ENCODE results near the gene DIS3L2.

DIS3L2 gene

DNA sequence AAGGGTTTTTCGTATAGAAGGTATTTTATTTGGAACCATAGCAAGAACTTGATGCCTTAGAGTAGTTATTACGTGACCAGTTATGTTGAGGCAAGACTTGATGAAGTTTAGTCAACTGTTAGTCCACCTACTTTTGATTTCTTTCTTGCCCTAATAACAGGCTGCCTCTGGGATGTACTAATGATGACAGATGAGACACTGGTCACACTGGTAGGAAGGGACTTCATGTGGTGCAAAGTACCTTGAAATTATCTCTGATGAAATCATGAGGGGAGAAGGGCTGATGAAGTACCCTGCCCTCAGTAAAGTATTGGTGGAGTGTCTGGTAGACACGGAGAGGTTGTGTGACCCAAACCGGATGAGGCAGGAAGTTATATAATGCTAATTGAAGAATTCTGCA is 5.4 kb downstream of the DIS3L2 start:
- H3K4me1 ChIP-seq (ENCODE audit: control insufficient read depth in 1 of 2, insufficient read depth in 2 of 2, low read length in 2 of 2) = peaks cover 0 to 5% of the 10 kb centered on the region in 2 donors
- H3K27ac ChIP-seq (ENCODE audit: low read length) = no peak overlapping the region
- no peaks in the 10 kb centered on the region for H3K36me3 ChIP-seq (ENCODE audit: control insufficient read depth in 1 of 2, insufficient read depth in 2 of 2, low read length in 2 of 2)
- H3K9me3 ChIP-seq (ENCODE audit: control insufficient read depth in 1 of 2, low read length in 2 of 2) = no peaks in the 10 kb centered on the region
- H3K4me3 ChIP-seq (ENCODE audit: low read depth in 1 of 2, low read length in 2 of 2) = no peak overlapping the region
- no peaks in the 10 kb centered on the region for H3K27me3 ChIP-seq (ENCODE audit: low read depth, low read length)

DNA sequence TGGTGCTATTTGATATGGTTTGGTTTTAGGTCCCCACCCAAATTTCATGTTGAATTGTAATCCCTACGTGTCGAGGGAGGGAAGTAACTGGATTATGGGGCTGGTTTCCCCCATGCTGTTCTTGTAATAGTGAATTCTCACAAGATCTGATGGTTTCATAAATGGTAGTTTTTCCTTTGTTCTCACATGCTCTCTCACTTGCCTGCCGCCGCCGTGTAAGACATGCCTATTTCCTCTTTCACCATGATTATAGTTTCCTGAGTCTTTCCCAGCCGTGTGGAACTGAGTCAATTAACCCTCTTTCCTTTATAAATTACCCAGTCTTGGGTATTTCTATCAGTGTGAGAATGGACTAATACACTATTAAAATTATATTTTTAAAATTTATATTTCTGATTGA is 7.3 kb downstream of the DIS3L2 start:
- Histone ChIP-seq H3K9me3 (ENCODE audit: control insufficient read depth in 1 of 2, low read length in 2 of 2) (no peaks in the 10 kb centered on the region), H3K27me3 (ENCODE audit: low read depth, low read length) (no peaks in the 10 kb centered on the region), H3K36me3 (ENCODE audit: control insufficient read depth in 1 of 2, insufficient read depth in 2 of 2, low read length in 2 of 2) (no peaks in the 10 kb centered on the region), H3K4me1 (ENCODE audit: control insufficient read depth in 1 of 2, insufficient read depth in 2 of 2, low read length in 2 of 2) (no peaks in the 10 kb centered on the region), H3K4me3 (ENCODE audit: low read depth in 1 of 2, low read length in 2 of 2) (no peak overlapping the region), H3K27ac (ENCODE audit: low read length) (no peak overlapping the region)

DNA sequence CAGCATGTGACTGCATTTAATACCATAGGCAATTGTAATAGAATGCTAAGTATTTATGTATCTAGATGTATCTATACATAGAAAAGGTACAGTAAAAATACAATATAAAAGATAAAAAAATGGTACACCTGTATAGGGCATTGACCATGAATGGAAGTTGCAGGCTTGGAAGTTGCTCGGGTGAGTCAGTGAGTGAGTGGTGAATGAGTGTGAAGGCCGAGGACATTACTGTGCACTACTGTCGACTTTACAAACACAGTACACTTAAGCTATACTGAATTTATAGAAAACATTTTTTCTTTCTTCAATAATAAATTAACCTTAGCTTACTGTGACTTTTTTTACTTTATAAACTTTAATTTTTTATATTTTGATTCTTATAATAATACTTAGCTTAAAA is 8.9 kb downstream of the DIS3L2 start:
- H3K4me3 ChIP-seq (ENCODE audit: low read depth in 1 of 2, low read length in 2 of 2) = no peak overlapping the region
- H3K9me3 ChIP-seq (ENCODE audit: control insufficient read depth in 1 of 2, low read length in 2 of 2) = no peaks in the 10 kb centered on the region
- H3K27ac ChIP-seq (ENCODE audit: low read length) = no peak overlapping the region
- H3K27me3 ChIP-seq (ENCODE audit: low read depth, low read length) = no peaks in the 10 kb centered on the region
- no peaks in the 10 kb centered on the region for H3K4me1 ChIP-seq (ENCODE audit: control insufficient read depth in 1 of 2, insufficient read depth in 2 of 2, low read length in 2 of 2)
- H3K36me3 ChIP-seq (ENCODE audit: control insufficient read depth in 1 of 2, insufficient read depth in 2 of 2, low read length in 2 of 2) = no peaks in the 10 kb centered on the region

DNA sequence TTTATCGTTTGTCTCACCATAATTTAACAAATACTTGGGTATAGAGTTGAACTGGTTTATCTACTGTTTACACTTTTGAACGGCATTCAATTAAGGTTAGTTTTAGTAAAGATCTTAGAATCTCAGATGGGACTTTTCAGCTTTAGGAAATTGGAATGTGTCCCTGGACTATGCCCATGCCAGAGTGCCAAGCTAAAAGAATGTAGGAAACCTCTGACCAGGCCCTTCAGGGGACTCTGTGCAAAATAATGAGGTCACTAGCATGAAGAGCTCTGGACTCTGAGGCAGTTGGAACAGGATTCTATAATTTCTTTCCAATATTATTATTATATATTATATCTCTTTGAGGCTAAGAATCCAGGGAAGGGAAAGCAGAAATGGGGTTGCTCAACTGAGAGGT is 13.5 kb downstream of the DIS3L2 start:
- Histone ChIP-seq H3K9me3 (ENCODE audit: control insufficient read depth in 1 of 2, low read length in 2 of 2) (no peaks in the 10 kb centered on the region), H3K36me3 (ENCODE audit: control insufficient read depth in 1 of 2, insufficient read depth in 2 of 2, low read length in 2 of 2) (no peaks in the 10 kb centered on the region), H3K4me1 (ENCODE audit: control insufficient read depth in 1 of 2, insufficient read depth in 2 of 2, low read length in 2 of 2) (no peaks in the 10 kb centered on the region), H3K27me3 (ENCODE audit: low read depth, low read length) (no peaks in the 10 kb centered on the region), H3K4me3 (ENCODE audit: low read depth in 1 of 2, low read length in 2 of 2) (no peak overlapping the region), H3K27ac (ENCODE audit: low read length) (no peak overlapping the region)

DNA sequence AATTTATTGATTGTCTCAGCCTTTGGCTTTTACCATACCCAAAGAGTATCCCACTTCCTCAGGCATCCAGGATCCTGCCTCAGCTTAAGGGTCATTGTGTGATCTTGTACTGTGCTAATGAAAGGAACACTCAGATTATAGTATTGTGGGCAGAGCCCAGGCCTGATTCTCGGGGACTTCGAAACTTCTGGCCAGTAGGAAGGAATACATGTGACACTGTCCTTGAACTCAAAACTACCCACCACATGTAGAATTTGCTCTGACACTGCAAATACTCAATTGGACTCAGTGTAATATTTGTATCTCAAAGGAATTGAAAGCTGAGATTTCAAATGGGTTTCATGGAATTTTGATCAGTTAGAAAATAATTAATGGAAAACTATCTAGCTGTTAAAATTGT is 15.9 kb downstream of the DIS3L2 start:
- no peak overlapping the region for H3K27ac ChIP-seq (ENCODE audit: low read length)
- H3K36me3 ChIP-seq (ENCODE audit: control insufficient read depth in 1 of 2, insufficient read depth in 2 of 2, low read length in 2 of 2) = no peaks in the 10 kb centered on the region
- no peak overlapping the region for H3K4me3 ChIP-seq (ENCODE audit: low read depth in 1 of 2, low read length in 2 of 2)
- no peaks in the 10 kb centered on the region for H3K27me3 ChIP-seq (ENCODE audit: low read depth, low read length)
- no peaks in the 10 kb centered on the region for H3K9me3 ChIP-seq (ENCODE audit: control insufficient read depth in 1 of 2, low read length in 2 of 2)
- no peaks in the 10 kb centered on the region for H3K4me1 ChIP-seq (ENCODE audit: control insufficient read depth in 1 of 2, insufficient read depth in 2 of 2, low read length in 2 of 2)

DNA sequence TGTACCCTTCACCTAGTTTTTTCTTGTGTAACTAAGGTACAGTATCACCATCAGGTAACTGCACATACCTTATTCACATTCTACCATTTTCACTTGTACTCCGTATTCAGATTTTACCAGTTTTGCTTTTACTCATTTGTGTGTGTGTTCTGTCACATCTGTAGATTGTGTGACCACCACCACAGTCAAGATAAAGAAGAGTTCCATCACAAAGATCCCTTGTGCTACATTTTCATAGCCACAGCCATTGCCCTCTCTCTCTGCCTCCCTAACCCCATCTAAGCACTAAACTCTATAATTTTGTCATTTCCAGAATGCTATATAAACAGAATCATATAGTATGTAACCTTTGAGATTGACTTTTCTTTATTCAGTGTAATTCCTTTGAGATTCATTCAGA is 23.5 kb downstream of the DIS3L2 start:
- H3K27ac ChIP-seq (ENCODE audit: low read length) = no peak overlapping the region
- H3K36me3 ChIP-seq (ENCODE audit: control insufficient read depth in 1 of 2, insufficient read depth in 2 of 2, low read length in 2 of 2) = peaks cover 0 to 4% of the 10 kb centered on the region in 2 donors
- no peaks in the 10 kb centered on the region for H3K9me3 ChIP-seq (ENCODE audit: control insufficient read depth in 1 of 2, low read length in 2 of 2)
- H3K27me3 ChIP-seq (ENCODE audit: low read depth, low read length) = no peaks in the 10 kb centered on the region
- H3K4me3 ChIP-seq (ENCODE audit: low read depth in 1 of 2, low read length in 2 of 2) = no peak overlapping the region
- peaks cover 0 to 15% of the 10 kb centered on the region in 2 donors for H3K4me1 ChIP-seq (ENCODE audit: control insufficient read depth in 1 of 2, insufficient read depth in 2 of 2, low read length in 2 of 2)

DNA sequence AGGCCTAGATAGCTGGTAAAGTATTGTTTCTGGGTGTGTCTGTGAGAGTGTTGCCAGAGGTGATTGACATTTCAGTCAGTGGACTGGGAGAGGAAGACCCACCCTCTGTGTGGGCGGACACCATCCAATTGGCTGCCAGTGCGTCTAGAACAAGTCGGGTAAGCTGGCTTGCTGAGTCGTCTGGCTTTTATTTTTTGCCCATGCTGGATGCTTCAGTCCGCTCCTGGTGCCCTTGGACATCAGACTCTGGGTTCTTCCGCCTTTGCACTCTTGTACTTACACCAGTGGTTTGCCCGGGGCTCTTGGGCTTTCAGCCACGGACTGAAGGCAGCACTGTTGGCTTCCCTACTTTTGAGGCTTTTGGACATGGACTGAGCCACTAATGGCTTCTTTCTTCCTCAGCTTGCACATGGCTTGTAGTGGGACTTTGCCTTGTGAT is 24.3 kb downstream of the DIS3L2 start:
- H3K27ac ChIP-seq (ENCODE audit: low read length) = no peak overlapping the region
- peaks cover 0 to 15% of the 10 kb centered on the region in 2 donors for H3K4me1 ChIP-seq (ENCODE audit: control insufficient read depth in 1 of 2, insufficient read depth in 2 of 2, low read length in 2 of 2)
- no peaks in the 10 kb centered on the region for H3K27me3 ChIP-seq (ENCODE audit: low read depth, low read length)
- no peak overlapping the region for H3K4me3 ChIP-seq (ENCODE audit: low read depth in 1 of 2, low read length in 2 of 2)
- peaks cover 0 to 4% of the 10 kb centered on the region in 2 donors for H3K36me3 ChIP-seq (ENCODE audit: control insufficient read depth in 1 of 2, insufficient read depth in 2 of 2, low read length in 2 of 2)
- no peaks in the 10 kb centered on the region for H3K9me3 ChIP-seq (ENCODE audit: control insufficient read depth in 1 of 2, low read length in 2 of 2)

DNA sequence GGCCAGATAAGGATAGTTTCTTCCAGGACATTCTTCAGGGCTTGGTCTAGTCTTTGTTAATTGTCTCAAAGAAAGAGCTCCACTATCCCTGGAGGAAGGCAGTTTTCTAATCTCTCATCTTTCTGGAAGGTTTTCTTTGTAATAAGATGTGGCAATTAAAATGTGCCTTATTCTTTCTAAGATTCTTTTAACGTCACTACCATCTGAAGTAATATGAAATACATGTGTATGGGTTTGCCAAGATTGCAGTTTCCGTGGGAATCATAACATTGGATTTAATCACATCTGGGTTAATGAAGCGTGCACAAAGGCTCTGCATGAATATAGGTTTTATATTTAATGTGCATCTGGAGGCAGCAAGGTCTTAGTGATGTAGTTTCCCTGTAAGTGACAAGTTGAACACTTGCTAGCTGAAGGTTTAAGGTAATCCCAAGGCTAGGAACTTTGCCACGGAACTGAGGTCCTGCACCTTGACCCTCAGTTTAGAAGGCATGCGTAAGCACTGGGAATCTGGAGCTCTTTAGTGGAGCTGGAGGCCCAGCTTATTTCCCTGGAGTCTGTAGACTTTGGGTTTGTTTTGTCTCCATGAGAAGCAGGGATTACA is 25.7 kb downstream of the DIS3L2 start:
- Histone ChIP-seq H3K4me1 (ENCODE audit: control insufficient read depth in 1 of 2, insufficient read depth in 2 of 2, low read length in 2 of 2) (peaks cover 0 to 15% of the 10 kb centered on the region in 2 donors), H3K9me3 (ENCODE audit: control insufficient read depth in 1 of 2, low read length in 2 of 2) (no peaks in the 10 kb centered on the region), H3K27ac (ENCODE audit: low read length) (no peak overlapping the region), H3K36me3 (ENCODE audit: control insufficient read depth in 1 of 2, insufficient read depth in 2 of 2, low read length in 2 of 2) (peaks cover 0 to 4% of the 10 kb centered on the region in 2 donors), H3K27me3 (ENCODE audit: low read depth, low read length) (no peaks in the 10 kb centered on the region), H3K4me3 (ENCODE audit: low read depth in 1 of 2, low read length in 2 of 2) (no peak overlapping the region)

DNA sequence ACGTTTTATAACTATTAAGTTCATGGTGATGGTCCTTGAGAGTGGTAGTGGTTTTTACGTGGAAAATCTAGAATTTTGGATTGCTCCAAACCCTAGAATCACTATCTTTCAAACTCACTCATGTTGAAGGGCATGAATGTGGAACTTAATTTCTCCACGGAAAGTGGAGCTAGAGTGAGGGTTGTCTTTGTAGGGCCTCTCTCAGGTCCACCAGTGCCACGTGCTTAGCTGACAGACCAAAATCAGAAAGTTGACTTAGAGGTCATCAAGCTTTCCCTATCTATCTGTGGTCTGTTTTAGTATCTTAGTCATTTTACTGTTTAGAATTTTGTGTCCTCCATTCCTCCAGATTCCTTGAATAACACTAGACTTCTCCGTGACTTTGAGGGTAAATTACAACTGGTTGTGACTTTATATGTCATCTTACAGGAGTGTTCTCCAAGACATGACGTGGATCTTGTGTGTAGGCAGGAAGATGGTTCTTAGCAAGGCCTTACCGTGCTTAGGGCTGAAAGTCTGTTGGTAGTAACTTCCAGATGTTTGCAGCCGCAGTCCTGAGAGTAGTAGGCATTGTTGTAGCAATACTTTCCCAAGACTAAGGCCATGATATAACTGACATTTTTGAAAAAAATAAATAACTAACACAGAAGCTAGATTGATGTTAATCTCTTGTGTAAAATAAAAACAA is 26.8 kb downstream of the DIS3L2 start:
- no peaks in the 10 kb centered on the region for H3K9me3 ChIP-seq (ENCODE audit: control insufficient read depth in 1 of 2, low read length in 2 of 2)
- H3K27me3 ChIP-seq (ENCODE audit: low read depth, low read length) = no peaks in the 10 kb centered on the region
- no peaks in the 10 kb centered on the region for H3K36me3 ChIP-seq (ENCODE audit: control insufficient read depth in 1 of 2, insufficient read depth in 2 of 2, low read length in 2 of 2)
- peaks cover 0 to 15% of the 10 kb centered on the region in 2 donors for H3K4me1 ChIP-seq (ENCODE audit: control insufficient read depth in 1 of 2, insufficient read depth in 2 of 2, low read length in 2 of 2)
- no peak overlapping the region for H3K4me3 ChIP-seq (ENCODE audit: low read depth in 1 of 2, low read length in 2 of 2)
- H3K27ac ChIP-seq (ENCODE audit: low read length) = no peak overlapping the region

DNA sequence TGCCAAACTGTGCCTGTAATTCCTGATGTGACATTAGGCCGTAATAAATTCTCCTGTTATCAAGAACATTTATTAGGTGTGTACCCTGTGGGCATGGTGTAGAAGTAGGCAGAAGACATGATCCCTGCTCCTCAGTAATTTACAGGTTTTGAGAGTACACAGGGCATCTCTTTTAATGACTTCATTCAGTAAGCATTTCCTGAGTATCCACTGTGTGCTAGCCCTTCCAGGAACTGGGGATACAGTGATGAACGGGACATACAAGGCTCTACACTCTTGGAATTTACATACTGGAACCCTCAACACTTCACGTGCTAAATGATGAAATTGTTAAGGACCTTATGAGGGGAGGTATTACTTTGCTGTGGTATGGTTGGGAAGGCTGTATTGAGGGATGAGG is 30.2 kb downstream of the DIS3L2 start:
- Histone ChIP-seq H3K4me1 (ENCODE audit: control insufficient read depth in 1 of 2, insufficient read depth in 2 of 2, low read length in 2 of 2) (peaks cover 0 to 9% of the 10 kb centered on the region in 2 donors), H3K27me3 (ENCODE audit: low read depth, low read length) (no peaks in the 10 kb centered on the region), H3K9me3 (ENCODE audit: control insufficient read depth in 1 of 2, low read length in 2 of 2) (no peaks in the 10 kb centered on the region), H3K27ac (ENCODE audit: low read length) (no peak overlapping the region), H3K4me3 (ENCODE audit: low read depth in 1 of 2, low read length in 2 of 2) (no peak overlapping the region), H3K36me3 (ENCODE audit: control insufficient read depth in 1 of 2, insufficient read depth in 2 of 2, low read length in 2 of 2) (no peaks in the 10 kb centered on the region)

DNA sequence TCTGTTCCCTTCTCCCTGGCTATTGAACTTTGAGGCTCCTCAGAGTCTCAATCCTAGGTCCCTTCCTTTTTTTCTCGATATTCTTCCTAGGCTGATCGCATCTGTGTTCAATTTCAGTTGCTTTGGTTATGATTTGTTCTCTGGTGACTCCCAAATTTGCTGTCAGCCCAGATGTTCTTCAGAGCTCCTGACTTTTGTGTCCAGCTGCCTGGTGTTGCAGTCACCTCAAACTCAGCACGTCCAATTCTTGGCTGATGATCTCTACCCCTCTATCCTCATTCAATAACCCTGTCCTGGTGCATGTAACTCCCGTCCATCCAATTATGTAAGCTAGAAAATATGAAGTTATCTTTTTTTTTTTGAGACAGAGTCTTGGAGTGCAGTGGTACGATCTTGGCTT is 31.4 kb downstream of the DIS3L2 start:
- Histone ChIP-seq H3K9me3 (ENCODE audit: control insufficient read depth in 1 of 2, low read length in 2 of 2) (no peaks in the 10 kb centered on the region), H3K27ac (ENCODE audit: low read length) (no peak overlapping the region), H3K4me1 (ENCODE audit: control insufficient read depth in 1 of 2, insufficient read depth in 2 of 2, low read length in 2 of 2) (no peaks in the 10 kb centered on the region)

More for the DNA sequence above, 31.4 kb downstream of the DIS3L2 start:
- no peaks in the 10 kb centered on the region for H3K27me3 ChIP-seq (ENCODE audit: low read depth, low read length)
- no peak overlapping the region for H3K4me3 ChIP-seq (ENCODE audit: low read depth in 1 of 2, low read length in 2 of 2)
- H3K36me3 ChIP-seq (ENCODE audit: control insufficient read depth in 1 of 2, insufficient read depth in 2 of 2, low read length in 2 of 2) = no peaks in the 10 kb centered on the region

All from muscle layer of duodenum (tissue), 2 donors.